Activated T-cell treated with anti-CD3 and anti-CD28 coated beads, Interleukin-2, amount 50 U/mL, for 4 hours (primary cell): ENCODE results near the gene ARSG. TPM values are rescaled to one million over a fixed set of nuclear protein-coding genes. Genes with fewer than 3 reads are reported as not detected.
"Not testable (repeated sequence)": the region's sequence is repeated elsewhere in the genome, so short reads cannot be mapped to it uniquely, and the experiment has no call there.

Source experiments
- ATAC-seq, 2 donors: fragments of 200-7000 bp; cut with Tn5 transposase; one replicate each; pipeline ENCODE4 v1.10.0; 2021
- DNase-seq: peaks from one replicate; pipeline ENCODE4 v3.0.0-alpha.2; 2020
- H3K27me3 Mint-ChIP-seq: one replicate; pipeline ENCODE4 v1.8.0; 2021; ENCODE audit warnings: low read depth, mixed read lengths
- H3K36me3 Mint-ChIP-seq: one replicate; pipeline ENCODE4 v1.8.0; 2022; ENCODE audit warnings: mixed read lengths; ENCODE audit not compliant: insufficient read depth
- H3K4me1 Mint-ChIP-seq: one replicate; pipeline ENCODE4 v1.8.0; 2021; ENCODE audit warnings: low read depth, mixed read lengths
- H3K4me3 Mint-ChIP-seq: one replicate; pipeline ENCODE4 v1.8.0; 2021; ENCODE audit warnings: mild to moderate bottlenecking, moderate library complexity, mixed read lengths
- H3K9me3 Mint-ChIP-seq: one replicate; pipeline ENCODE4 v1.8.0; 2021; ENCODE audit warnings: mixed read lengths
- total RNA-seq, 3 donors: library from RNA; stranded (reverse); gene quantifications; one replicate each; pipeline ENCODE4 v1.2.1, GENCODE V29; 2021

Gene ARSG
- total RNA-seq, 3 donors from 2014 or later = 3.2 to 4.6 (median 4.5) TPM

DNA sequence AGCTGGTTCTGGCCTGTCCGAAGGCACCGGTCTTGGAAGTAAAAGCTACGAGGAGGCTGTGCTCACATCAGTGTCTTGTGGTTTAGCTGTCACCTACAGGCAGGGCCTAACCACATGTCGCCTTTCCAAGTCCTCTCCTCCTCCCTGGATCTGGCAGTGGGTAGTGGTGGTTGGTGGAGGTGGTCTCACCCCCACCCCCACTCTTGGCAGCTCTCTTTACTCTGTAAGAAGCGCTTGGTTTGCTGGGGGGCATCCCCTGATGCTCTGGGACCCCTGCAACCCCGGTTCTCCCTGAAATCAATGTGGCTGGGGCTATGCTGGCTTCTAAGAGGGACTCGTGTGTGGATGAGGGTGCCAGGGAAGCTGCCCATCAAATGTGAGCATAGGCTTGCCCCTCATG lies 97.7 kb downstream of the ARSG start:
- Mint-ChIP-seq H3K4me1 (peaks cover 6% of the 10 kb centered on the region), H3K9me3 (no peaks in the 10 kb centered on the region), H3K4me3 (no peak overlapping the region), H3K27me3 (no peaks in the 10 kb centered on the region), H3K36me3 (no peaks in the 10 kb centered on the region)
- no peak for DNase-seq
- ATAC-seq = no peak

- Mint-ChIP-seq H3K36me3 (peaks cover 3% of the 10 kb centered on the region), H3K9me3 (peaks cover 5% of the 10 kb centered on the region), H3K4me3 (no peak overlapping the region), H3K27me3 (no peaks in the 10 kb centered on the region), H3K4me1 (no peaks in the 10 kb centered on the region)
- no peak for ATAC-seq
- DNase-seq = no peak
Measured at GRCh38 chr17:68390888-68391545, 99.7 kb downstream of the ARSG start.

DNA sequence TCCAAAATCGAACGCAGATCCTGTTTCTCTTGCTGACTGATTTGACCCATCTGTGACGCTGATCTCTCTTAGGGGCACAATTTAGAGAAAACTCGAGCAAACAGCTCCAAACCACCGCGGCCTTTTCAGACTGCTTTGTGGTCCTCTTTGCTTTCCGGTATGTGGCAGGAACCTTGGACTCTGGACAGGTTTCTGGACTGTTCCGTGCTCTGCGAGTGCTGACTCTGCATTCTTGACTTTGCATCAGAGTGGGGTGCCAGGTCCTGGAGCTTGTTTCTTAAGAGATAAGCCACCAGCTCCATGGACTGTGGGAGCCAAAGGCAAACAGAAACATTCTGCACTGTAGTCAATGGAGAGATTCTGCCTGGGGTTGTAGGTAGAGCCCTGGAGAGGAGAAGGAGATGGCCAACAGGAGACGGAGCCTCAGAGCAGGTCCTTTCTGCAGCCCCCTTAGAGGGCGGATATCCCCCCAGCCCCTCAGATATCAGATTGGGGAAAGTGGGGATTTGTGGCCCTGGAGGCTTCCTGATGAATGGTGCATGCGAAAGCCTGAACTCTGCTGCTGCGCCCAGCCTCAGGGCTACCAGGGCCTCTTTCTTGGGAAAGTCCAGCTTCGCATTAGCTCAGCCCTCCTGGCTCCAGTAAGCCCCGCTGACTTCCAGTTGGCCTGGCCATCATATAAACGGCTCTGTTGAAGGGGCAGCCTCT lies 100.4 kb downstream of the ARSG start:
- Mint-ChIP-seq H3K36me3 (peaks cover 3% of the 10 kb centered on the region), H3K4me1 (peaks cover 4% of the 10 kb centered on the region), H3K27me3 (no peaks in the 10 kb centered on the region), H3K4me3 (no peak overlapping the region), H3K9me3 (peaks cover 5% of the 10 kb centered on the region)
- no peak for DNase-seq
- ATAC-seq = no peak

DNA sequence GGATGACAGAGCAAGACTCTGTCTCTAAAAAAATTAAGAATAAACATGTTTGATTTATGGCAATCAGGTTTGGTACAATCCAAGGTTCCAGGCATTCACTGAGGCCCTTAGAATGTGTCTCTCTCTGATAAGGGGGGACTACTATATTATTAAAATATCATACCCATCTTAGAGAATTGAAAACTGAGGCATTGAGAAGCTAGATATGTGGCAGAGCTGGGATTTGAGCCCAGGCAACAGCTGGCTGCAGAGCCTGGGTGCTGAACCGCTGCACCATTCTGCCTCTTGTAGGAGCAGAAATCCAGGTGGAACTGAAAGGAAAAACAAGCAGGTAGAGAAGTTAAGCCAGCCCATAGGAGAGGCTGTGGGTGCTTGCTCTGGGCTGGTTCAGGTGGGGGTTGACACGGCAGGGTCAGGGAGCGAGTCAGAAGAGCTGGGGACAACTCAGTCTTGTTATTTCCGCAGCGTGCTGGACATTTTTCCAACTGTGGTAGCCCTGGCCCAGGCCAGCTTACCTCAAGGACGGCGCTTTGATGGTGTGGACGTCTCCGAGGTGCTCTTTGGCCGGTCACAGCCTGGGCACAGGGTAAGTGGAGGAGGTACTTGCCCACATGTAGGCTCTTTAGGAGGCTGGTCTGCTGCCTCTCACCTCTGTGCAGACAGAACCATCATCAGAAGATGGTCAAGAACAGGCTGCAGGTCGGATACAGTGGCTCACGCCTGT lies 103.5 kb downstream of the ARSG start:
- H3K36me3 Mint-ChIP-seq = peaks cover 3% of the 10 kb centered on the region
- H3K4me1 Mint-ChIP-seq = peaks cover 25% of the 10 kb centered on the region
- H3K4me3 Mint-ChIP-seq = no peak overlapping the region
- no peak for DNase-seq
- peaks cover 5% of the 10 kb centered on the region for H3K9me3 Mint-ChIP-seq
- H3K27me3 Mint-ChIP-seq = no peaks in the 10 kb centered on the region
- no peak for ATAC-seq

DNA sequence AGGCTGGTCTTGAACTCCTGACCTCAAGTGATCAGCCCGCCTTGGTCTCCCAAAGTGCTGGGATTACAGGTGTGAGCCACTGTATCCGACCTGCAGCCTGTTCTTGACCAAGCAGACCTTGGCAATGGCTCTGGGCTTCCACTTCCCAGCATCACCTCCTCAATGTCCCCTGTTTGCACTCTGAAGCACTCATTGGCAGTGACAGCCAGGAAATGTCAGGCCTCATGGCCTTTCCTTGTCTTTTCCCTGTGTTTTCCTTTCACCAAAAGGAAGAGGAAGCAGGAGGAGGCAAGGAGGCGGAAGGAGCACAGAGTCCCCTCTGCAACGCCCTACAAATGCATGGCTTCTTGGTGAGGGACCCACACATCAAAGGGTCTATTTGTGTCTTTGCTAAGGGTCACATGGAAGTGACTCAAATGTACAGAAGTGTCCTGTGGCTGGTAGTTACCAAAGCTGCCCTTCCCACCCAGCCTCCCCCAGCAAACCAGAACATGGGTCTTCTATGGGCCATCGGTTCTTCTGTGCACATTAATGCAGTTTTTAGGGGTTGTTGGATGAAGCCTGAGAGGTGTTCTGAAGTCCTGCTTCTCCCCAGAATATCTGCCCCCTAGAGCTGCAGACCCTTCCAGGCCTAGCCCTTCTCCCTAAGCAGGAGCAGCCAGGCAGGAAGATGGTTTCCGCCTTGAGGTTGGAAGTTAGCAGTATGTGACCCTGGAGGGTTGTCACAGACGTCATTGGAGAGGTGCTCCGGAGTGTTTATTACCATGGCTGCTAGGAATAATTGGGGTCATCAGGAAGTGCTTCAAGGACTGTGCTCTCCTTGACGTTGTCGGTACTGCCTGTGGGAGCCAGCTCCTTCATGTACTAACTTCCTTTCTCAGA lies 105.2 kb downstream of the ARSG start:
- peaks cover 3% of the 10 kb centered on the region for H3K36me3 Mint-ChIP-seq
- peaks cover 36% of the 10 kb centered on the region for H3K4me1 Mint-ChIP-seq
- DNase-seq (no peak), ATAC-seq (no peak)
- H3K4me3 Mint-ChIP-seq = no peak overlapping the region
- peaks cover 5% of the 10 kb centered on the region for H3K9me3 Mint-ChIP-seq
- H3K27me3 Mint-ChIP-seq = no peaks in the 10 kb centered on the region

DNA sequence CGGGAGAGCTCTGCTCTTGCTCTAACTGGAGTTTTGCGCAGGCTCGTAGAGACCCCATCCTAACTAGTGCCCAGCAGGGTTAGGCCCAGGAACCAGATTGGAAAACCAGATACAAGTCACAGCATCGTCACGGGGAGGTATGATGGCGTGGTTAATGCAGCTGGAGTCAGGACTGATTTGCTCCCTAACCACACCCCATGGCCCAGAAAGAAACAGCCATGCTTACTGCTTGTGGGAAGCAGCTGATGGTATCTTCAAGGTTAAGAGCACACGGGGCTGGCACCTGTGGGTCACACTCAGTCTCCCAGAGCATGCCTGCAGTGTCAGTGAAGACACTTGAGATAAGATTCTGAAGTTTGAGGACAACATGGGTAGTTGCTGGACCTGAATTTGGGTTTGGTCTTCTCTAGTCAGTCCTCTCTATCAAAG lies 105.8 kb downstream of the ARSG start:
- H3K27me3 Mint-ChIP-seq = no peaks in the 10 kb centered on the region
- H3K4me1 Mint-ChIP-seq = peaks cover 36% of the 10 kb centered on the region
- DNase-seq (no peak), ATAC-seq (no peak)
- no peak overlapping the region for H3K4me3 Mint-ChIP-seq
- peaks cover 3% of the 10 kb centered on the region for H3K36me3 Mint-ChIP-seq
- H3K9me3 Mint-ChIP-seq = peaks cover 5% of the 10 kb centered on the region

DNA sequence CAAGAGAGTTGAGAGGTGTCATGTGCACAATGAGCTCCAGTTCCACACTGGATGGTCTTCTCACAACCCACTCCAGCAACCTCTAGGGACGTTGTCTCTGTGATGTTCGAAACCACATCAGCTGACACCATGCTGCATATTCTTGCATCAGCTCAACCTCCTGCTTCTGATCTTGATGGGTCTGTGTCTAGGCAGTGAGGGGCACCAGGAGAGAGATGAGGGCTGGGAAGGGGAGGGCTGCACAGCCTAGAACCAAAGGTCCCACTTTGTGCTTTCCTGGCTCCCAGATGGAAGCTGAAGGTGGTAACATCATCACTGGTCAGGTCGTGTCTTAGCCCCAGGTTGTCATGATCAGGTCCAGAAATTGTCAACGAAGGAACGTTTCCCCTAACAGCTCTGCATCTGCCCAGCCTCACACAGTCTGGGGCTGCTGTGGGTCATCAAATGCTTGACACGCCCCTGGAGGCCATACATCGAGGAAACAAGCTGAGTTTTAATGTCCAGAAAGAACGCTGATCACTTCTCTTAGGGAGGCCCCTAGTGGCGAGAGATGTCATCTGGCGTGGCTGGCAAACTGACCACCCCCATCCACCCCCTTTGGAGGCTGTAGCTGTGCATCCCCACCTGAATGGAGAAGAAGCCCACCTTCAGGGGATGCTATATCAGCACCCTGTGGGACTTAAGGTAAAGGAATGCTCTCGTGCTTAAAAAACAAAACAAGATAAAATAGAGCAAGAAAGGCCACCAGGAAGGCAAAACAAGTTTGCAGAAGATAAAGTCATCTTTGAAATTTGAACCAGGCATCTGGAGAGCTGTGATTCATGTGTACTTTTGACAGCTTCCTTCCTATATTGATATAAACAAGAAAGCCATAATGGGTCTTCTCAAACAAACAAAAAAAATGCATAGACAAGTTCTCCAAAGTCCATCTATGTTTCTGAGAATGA lies 107.7 kb downstream of the ARSG start:
- peaks cover 4% of the 10 kb centered on the region for H3K36me3 Mint-ChIP-seq
- H3K27me3 Mint-ChIP-seq = no peaks in the 10 kb centered on the region
- ATAC-seq (peak in 1 of 2 donors; percentile 24), DNase-seq (no peak)
- peaks cover 5% of the 10 kb centered on the region for H3K9me3 Mint-ChIP-seq
- no peak overlapping the region for H3K4me3 Mint-ChIP-seq
- H3K4me1 Mint-ChIP-seq = peaks cover 36% of the 10 kb centered on the region

- H3K9me3 Mint-ChIP-seq = peaks cover 6% of the 10 kb centered on the region
- ATAC-seq = peak; percentile 77 to 82
- H3K4me3 Mint-ChIP-seq = no peak overlapping the region
- peak; percentile 35 for DNase-seq
- peaks cover 7% of the 10 kb centered on the region for H3K36me3 Mint-ChIP-seq
- H3K27me3 Mint-ChIP-seq = no peaks in the 10 kb centered on the region
- peaks cover 36% of the 10 kb centered on the region for H3K4me1 Mint-ChIP-seq
Measured at GRCh38 chr17:68399638-68400403, 108.5 kb downstream of the ARSG start.

DNA sequence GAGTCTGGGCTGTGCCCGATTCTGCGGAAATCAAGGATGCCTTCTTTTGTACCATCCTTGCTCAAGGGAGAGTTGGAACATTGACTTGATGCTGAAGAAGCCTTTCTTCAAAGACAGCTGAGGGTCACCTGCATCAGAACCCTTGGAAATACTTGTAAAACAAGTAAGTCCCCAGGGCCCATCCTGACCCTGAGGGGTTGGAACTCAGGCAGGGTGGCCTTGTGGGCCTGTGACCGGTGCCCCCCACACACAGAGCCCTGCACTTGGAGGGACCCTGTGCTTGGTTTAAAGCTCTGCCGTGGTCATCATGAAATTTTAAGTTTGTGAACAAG lies 109.1 kb downstream of the ARSG start:
- peaks cover 4% of the 10 kb centered on the region for H3K9me3 Mint-ChIP-seq
- ATAC-seq (peak in 1 of 2 donors; percentile 6), DNase-seq (no peak)
- peaks cover 11% of the 10 kb centered on the region for H3K36me3 Mint-ChIP-seq
- no peaks in the 10 kb centered on the region for H3K27me3 Mint-ChIP-seq
- H3K4me1 Mint-ChIP-seq = peaks cover 36% of the 10 kb centered on the region
- H3K4me3 Mint-ChIP-seq = no peak overlapping the region

DNA sequence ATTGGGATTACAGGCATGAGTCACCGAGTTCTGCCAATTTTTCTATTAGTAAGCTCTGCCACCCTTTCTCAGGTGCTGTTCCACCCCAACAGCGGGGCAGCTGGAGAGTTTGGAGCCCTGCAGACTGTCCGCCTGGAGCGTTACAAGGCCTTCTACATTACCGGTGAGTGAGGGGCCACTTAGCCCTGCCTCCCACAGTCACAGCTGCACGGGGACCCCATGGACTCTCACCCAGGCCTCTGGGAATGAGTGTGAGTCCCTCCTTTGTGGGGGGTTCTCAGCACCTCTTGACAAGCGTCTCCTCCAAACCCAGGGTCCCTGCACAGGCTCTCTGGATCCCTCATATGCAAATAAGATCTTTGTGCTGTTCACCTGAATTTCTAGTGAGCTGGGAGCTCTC lies 110.0 kb downstream of the ARSG start:
- ATAC-seq = no peak
- peaks cover 36% of the 10 kb centered on the region for H3K4me1 Mint-ChIP-seq
- H3K27me3 Mint-ChIP-seq = no peaks in the 10 kb centered on the region
- no peak for DNase-seq
- H3K9me3 Mint-ChIP-seq = peaks cover 9% of the 10 kb centered on the region
- peaks cover 11% of the 10 kb centered on the region for H3K36me3 Mint-ChIP-seq
- no peak overlapping the region for H3K4me3 Mint-ChIP-seq

DNA sequence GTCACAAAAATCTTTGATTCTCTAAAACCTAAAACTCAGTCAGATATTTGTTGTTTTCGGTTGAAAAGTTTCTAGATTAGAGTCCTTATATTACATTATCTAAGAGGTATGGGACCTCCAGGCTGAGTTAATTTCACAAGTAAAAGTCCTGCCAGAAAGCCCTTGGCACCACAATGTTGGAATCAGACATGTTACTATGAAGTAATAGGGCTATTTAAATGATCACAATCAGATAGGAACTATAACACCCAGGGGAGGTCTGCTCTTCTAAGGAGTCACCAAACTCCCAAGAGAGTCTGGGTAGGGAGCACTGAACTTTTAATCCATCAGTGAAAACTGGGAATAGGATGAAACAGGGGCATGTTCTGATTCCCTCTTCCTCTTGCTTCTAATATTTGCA lies 111.8 kb downstream of the ARSG start:
- peaks cover 23% of the 10 kb centered on the region for H3K36me3 Mint-ChIP-seq
- DNase-seq (no peak), ATAC-seq (no peak)
- H3K27me3 Mint-ChIP-seq = no peaks in the 10 kb centered on the region
- peaks cover 26% of the 10 kb centered on the region for H3K4me1 Mint-ChIP-seq
- H3K9me3 Mint-ChIP-seq = peaks cover 24% of the 10 kb centered on the region
- H3K4me3 Mint-ChIP-seq = no peak overlapping the region

DNA sequence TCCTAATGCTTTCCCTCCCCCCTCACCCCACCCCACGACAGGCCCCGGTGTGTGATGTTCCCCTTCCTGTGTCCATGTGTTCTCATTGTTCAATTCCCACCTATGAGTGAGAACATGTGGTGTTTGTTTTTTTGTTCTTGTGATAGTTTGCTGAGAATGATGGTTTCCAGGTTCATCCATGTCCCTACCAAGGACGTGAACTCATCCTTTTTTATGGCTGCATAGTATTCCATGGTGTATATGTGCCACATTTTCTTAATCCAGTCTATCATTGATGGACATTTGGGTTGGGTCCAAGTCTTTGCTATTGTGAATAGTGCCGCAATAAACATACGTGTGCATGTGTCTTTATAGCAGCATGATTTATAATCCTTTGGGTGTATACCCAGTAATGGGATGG lies 112.5 kb downstream of the ARSG start:
- not testable (repeated sequence) for H3K27me3 Mint-ChIP-seq, DNase-seq, ATAC-seq, H3K4me3 Mint-ChIP-seq
- peaks cover 24% of the 10 kb centered on the region for H3K9me3 Mint-ChIP-seq
- H3K4me1 Mint-ChIP-seq = peaks cover 20% of the 10 kb centered on the region
- peaks cover 23% of the 10 kb centered on the region for H3K36me3 Mint-ChIP-seq

DNA sequence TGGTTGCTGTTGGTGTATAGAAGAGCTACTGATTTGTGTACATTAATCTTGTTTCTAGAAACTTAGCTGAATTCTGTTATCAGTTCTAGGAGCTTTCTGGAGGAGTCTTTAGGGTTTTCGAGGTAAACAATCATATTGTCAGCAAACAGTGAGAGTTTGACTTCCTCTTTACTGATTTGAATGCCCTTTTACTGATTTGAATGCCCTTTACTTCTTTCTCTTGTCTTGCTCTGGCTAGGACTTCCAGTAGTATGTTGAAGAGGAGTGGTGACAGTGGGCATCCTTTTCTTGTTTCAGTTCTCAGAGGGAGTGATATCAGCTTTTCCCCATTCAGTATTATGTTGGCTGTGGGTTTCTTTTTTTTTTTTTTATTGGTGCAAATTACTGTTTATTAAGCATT lies 116.4 kb downstream of the ARSG start:
- not testable (repeated sequence) for DNase-seq, H3K27me3 Mint-ChIP-seq, H3K4me3 Mint-ChIP-seq, H3K4me1 Mint-ChIP-seq, ATAC-seq
- peaks cover 24% of the 10 kb centered on the region for H3K9me3 Mint-ChIP-seq
- peaks cover 23% of the 10 kb centered on the region for H3K36me3 Mint-ChIP-seq
